ENCODE data around the gene DGKQ. TPM values are rescaled to one million over a fixed set of nuclear protein-coding genes. Genes with fewer than 3 reads are reported as not detected.

Gene DGKQ
- total RNA-seq, 1 experiment from 2014 or later = 12.2 TPM

GRCh38 chr4:992297-993110, 19.1 kb upstream of the DGKQ start:
- CTCF ChIA-PET = no interaction called here
- ATAC-seq (peak; percentile 71), DNase-seq (ENCODE audit: low read depth, low spot score) (peak; percentile 46)
- BruUV-seq (replicated peaks) = no TSS peak
- H3K9me3 ChIP-seq (ENCODE audit: control insufficient read depth, insufficient read depth, low read depth, low read length) = no peaks in the 10 kb centered on the region
- peaks cover 18% of the 10 kb centered on the region for H3K4me1 ChIP-seq (ENCODE audit: control insufficient read depth, insufficient read depth, low read length)
- TF ChIP-seq TCF7L2 (IDR thresholded peaks at IDR 0.05; ENCODE audit: low read depth, low read length) = peak; percentile 73
- no peak for TF ChIP-seq REST (IDR thresholded peaks at IDR 0.05; ENCODE audit: insufficient read depth in 1 of 2, low read depth in 2 of 2, low read length in 1 of 2)
- TF ChIP-seq CTCF (IDR thresholded peaks at IDR 0.05) = no peak
- intact Hi-C loops (cut with micrococcal nuclease; ENCODE audit: unreplicated experiment) (no loop called here), in situ Hi-C loops (cut with HindIII; ENCODE audit: low pct_unique_long_range_greater_than_20kb, low sequenced_read_pairs) (no loop called here)
- POLR2A ChIA-PET = no interaction called here
- peak overlapping the region in 1 of 2 experiments; percentile 37; a peak in 3 of 4 replicates for H3K4me3 ChIP-seq (ENCODE audit: low read depth in 2 of 2, low read length in 2 of 2)
- H3K27ac ChIP-seq (ENCODE audit: low read length) = peak overlapping the region; percentile 73
- H3K36me3 ChIP-seq (ENCODE audit: control insufficient read depth, insufficient read depth, low read length) = no peaks in the 10 kb centered on the region
- no peaks in the 10 kb centered on the region for H3K27me3 ChIP-seq (ENCODE audit: control insufficient read depth, insufficient read depth, low read length)

- H3K4me3 ChIP-seq (ENCODE audit: low read depth in 2 of 2, low read length in 2 of 2) = no peak overlapping the region
- BruUV-seq (replicated peaks) = no TSS peak
- CTCF ChIA-PET = no interaction called here
- peak overlapping the region; percentile 73 for H3K27ac ChIP-seq (ENCODE audit: low read length)
- POLR2A ChIA-PET = no interaction called here
- no peak for TF ChIP-seq SIN3A (IDR thresholded peaks at IDR 0.05; ENCODE audit: borderline replicate concordance, insufficient read depth, low read depth, low read length)
- TF ChIP-seq CTCF (IDR thresholded peaks at IDR 0.05) = no peak
- TF ChIP-seq TCF7L2 (IDR thresholded peaks at IDR 0.05; ENCODE audit: low read depth, low read length) = no peak
- TF ChIP-seq POLR2AphosphoS5 (IDR thresholded peaks at IDR 0.05; ENCODE audit: low read depth, low read length) = no peak
- TF ChIP-seq REST (IDR thresholded peaks at IDR 0.05; ENCODE audit: insufficient read depth in 1 of 2, low read depth in 2 of 2, low read length in 1 of 2) = no peak
- H3K4me1 ChIP-seq (ENCODE audit: control insufficient read depth, insufficient read depth, low read length) = peaks cover 18% of the 10 kb centered on the region
- H3K27me3 ChIP-seq (ENCODE audit: control insufficient read depth, insufficient read depth, low read length) = no peaks in the 10 kb centered on the region
- no peak for DNase-seq (ENCODE audit: low read depth, low spot score)
- H3K36me3 ChIP-seq (ENCODE audit: control insufficient read depth, insufficient read depth, low read length) = no peaks in the 10 kb centered on the region
- in situ Hi-C loops (cut with HindIII; ENCODE audit: low pct_unique_long_range_greater_than_20kb, low sequenced_read_pairs) = no loop called here
- no peak for ATAC-seq
- H3K9me3 ChIP-seq (ENCODE audit: control insufficient read depth, insufficient read depth, low read depth, low read length) = no peaks in the 10 kb centered on the region
- intact Hi-C loops (cut with micrococcal nuclease; ENCODE audit: unreplicated experiment) = no loop called here
Measured at GRCh38 chr4:991451-992296, 18.3 kb upstream of the DGKQ start.
